Keratinocyte (primary cell): ENCODE data around the gene FSTL3. TPM values are rescaled to one million over a fixed set of nuclear protein-coding genes. Genes with fewer than 3 reads are reported as not detected.

Experiments
- DNase-seq: peaks from one replicate; pipeline ENCODE4 v3.0.0-alpha.2; 2011; ENCODE audit warnings: low read depth, missing footprints, low spot score
- FAIRE-seq: peaks from 2 replicates; lab custom pipeline; 2011; peaks lifted over from hg19 to GRCh38; lab: Jason Lieb, UNC
- H2AFZ ChIP-seq: 2 replicates; pipeline ENCODE4 v1.6.0; 2012; ENCODE audit warnings: low read length, control low read depth, inconsistent platforms; ENCODE audit not compliant: control insufficient read depth
- H3K27ac ChIP-seq: 2 replicates; pipeline ENCODE4 v1.5.1; 2011; ENCODE audit warnings: low read length; ENCODE audit not compliant: control insufficient read depth, insufficient read depth
- H3K27me3 ChIP-seq: 3 replicates; pipeline ENCODE4 v1.6.0; 2011; ENCODE audit warnings: low read length; ENCODE audit not compliant: control insufficient read depth, insufficient read depth; ENCODE audit errors: extremely low read depth
- H3K36me3 ChIP-seq, 2 experiments: 2 replicates in 1 of 2; 3 replicates in 1 of 2; pipeline ENCODE4 v1.5.1; 2011; ENCODE audit warnings: low read length in 2 of 2, mild to moderate bottlenecking in 1 of 2; ENCODE audit not compliant: control insufficient read depth in 2 of 2, insufficient read depth in 2 of 2; ENCODE audit errors: extremely low read depth in 1 of 2
- H3K4me1 ChIP-seq: 3 replicates; pipeline ENCODE4 v1.5.1; 2011; ENCODE audit warnings: low read length; ENCODE audit not compliant: control insufficient read depth, insufficient read depth; ENCODE audit errors: extremely low read depth
- H3K4me2 ChIP-seq: 3 replicates; pipeline ENCODE4 v1.6.0; 2011; ENCODE audit warnings: low read depth, low read length; ENCODE audit not compliant: control insufficient read depth, insufficient read depth; ENCODE audit errors: extremely low read depth
- H3K4me3 ChIP-seq, 3 experiments: fragments of 200-600 bp in 1 of 3; sonication (generic) in 1 of 3; 2 replicates in 2 of 3; 3 replicates in 1 of 3; pipeline ENCODE4 v1.5.1; 2011 to 2016; ENCODE audit warnings: low read length in 3 of 3, mild to moderate bottlenecking in 3 of 3, control low read depth in 2 of 3, inconsistent platforms in 1 of 3, low read depth in 1 of 3, mixed read lengths in 1 of 3, mixed run types in 1 of 3, moderate library complexity in 1 of 3; ENCODE audit not compliant: control insufficient read depth in 2 of 3, insufficient read depth in 2 of 3; ENCODE audit errors: extremely low read depth in 1 of 3
- H3K79me2 ChIP-seq: 2 replicates; pipeline ENCODE4 v1.6.0; 2012; ENCODE audit warnings: low read length; ENCODE audit not compliant: control insufficient read depth, insufficient read depth
- H3K9ac ChIP-seq: 3 replicates; pipeline ENCODE4 v1.6.0; 2011; ENCODE audit warnings: low read length; ENCODE audit not compliant: control insufficient read depth, insufficient read depth; ENCODE audit errors: extremely low read depth
- H3K9me1 ChIP-seq: 3 replicates; pipeline ENCODE4 v1.6.0; 2011; ENCODE audit warnings: low read length; ENCODE audit not compliant: control insufficient read depth, insufficient read depth; ENCODE audit errors: extremely low read depth
- H3K9me3 ChIP-seq: 2 replicates; pipeline ENCODE4 v1.5.1; 2012; ENCODE audit warnings: low read depth, low read length; ENCODE audit not compliant: control insufficient read depth
- H4K20me1 ChIP-seq: 3 replicates; pipeline ENCODE4 v1.6.0; 2011; ENCODE audit warnings: low read length; ENCODE audit not compliant: control insufficient read depth, insufficient read depth; ENCODE audit errors: extremely low read depth
- EZH2 ChIP-seq: IDR thresholded peaks from one replicate; pipeline ENCODE4 v1.6.1; 2012; ENCODE audit warnings: inconsistent platforms, mild to moderate bottlenecking, low read length, moderate library complexity
- dilution Hi-C: fragments of 300-500 bp; cut with MboI; formaldehyde crosslinking; loops from one replicate; pipeline ENCODE4 v1.7.0; 2020; ENCODE audit warnings: low sequenced_read_pairs; ENCODE audit not compliant: extremely low pct_ligation_motif_present
- polyA plus RNA-seq, 5 experiments: library from polyadenylated mRNA; depleted of rRNA in 3 of 5; stranded (reverse) in 3 of 5; stranded (forward) in 1 of 5; unstranded in 1 of 5; fragments of >200 nt; gene quantifications; 1 replicate in 1 of 5; 2 replicates in 3 of 5; 3 replicates in 1 of 5; pipeline versions ENCODE4 v1.2.1 to v1.2.3, GENCODE V29; 2011 to 2012; ENCODE audit warnings: missing spikeins in 2 of 5, low read depth in 1 of 5, low replicate concordance in 1 of 5
- TF ChIP-seq, protein P1 (sequence below), 3 experiments: IDR thresholded peaks in 1 of 3; conservative IDR thresholded peaks in 1 of 3; optimal IDR thresholded peaks in 1 of 3; 2 replicates in 2 of 3; 3 replicates in 1 of 3; pipeline versions ENCODE3 to v1.5.1; 2011; ENCODE audit warnings: low read length in 3 of 3, mild to moderate bottlenecking in 3 of 3, moderate library complexity in 2 of 3, control low read depth in 1 of 3, inconsistent platforms in 1 of 3; ENCODE audit not compliant: insufficient read depth in 2 of 3; ENCODE audit errors: extremely low read depth in 1 of 3

Gene FSTL3
- polyA plus RNA-seq, 1 donor (not counting 4 experiments of a cell fraction or from before 2014, with no cell fraction given) = 54.4 TPM

DNA sequence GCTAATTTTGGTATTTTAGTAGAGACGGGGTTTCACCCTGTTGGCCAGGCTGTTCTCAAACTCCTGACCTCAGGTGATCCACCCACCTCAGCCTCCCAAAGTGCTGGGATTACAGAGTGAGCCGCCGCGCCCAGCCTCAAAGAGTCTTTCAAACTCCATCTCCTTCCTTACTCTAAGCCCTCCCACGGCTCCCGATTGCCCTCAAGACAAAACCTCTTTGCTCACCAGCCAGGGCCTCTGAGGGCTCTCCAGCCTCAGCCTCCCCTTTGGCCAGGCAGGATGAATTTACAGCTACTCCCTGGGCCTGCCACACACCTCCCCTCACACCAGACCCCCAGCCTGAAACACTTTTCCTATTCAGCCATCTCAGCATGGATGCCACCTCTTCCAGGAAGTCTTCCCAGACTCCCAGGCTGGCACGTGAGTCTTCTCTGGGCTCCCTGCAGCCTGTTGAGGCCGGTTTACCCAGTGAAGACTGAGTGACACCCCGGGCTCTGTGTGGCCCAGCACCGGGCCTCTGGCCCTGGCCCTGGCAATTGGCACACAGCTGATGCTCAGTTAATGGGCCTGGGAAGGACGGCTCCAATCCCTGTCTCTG, 11.5 kb downstream of the FSTL3 start:
- no peak overlapping the region for H3K4me2 ChIP-seq

DNA sequence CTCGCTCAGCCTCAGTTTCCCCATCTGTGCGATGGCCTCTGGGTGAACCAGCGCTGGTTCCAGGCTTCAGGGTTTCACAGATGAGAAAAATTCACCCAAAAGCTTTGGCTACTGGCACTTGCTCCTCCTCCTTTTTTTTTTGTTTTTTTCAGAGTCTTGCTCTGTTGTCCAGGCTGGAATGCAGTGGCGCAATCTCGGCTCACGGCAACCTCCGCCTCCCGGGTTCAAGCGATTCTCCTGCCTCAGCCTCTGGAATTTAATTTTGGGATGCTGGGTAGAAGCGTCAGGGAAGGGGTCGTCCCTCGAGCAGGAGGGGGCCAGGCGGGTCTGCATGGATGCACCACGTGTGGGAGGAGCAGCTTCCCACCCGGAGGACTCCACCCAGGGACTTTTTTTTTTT, 12.0 kb downstream of the FSTL3 start:
- H4K20me1 ChIP-seq = no peaks in the 10 kb centered on the region
- dilution Hi-C loops = no loop called here
- no peak overlapping the region for H3K27ac ChIP-seq
- no peaks in the 10 kb centered on the region for H3K27me3 ChIP-seq
- TF ChIP-seq EZH2 = no peak
- TF ChIP-seq, protein P1, sequence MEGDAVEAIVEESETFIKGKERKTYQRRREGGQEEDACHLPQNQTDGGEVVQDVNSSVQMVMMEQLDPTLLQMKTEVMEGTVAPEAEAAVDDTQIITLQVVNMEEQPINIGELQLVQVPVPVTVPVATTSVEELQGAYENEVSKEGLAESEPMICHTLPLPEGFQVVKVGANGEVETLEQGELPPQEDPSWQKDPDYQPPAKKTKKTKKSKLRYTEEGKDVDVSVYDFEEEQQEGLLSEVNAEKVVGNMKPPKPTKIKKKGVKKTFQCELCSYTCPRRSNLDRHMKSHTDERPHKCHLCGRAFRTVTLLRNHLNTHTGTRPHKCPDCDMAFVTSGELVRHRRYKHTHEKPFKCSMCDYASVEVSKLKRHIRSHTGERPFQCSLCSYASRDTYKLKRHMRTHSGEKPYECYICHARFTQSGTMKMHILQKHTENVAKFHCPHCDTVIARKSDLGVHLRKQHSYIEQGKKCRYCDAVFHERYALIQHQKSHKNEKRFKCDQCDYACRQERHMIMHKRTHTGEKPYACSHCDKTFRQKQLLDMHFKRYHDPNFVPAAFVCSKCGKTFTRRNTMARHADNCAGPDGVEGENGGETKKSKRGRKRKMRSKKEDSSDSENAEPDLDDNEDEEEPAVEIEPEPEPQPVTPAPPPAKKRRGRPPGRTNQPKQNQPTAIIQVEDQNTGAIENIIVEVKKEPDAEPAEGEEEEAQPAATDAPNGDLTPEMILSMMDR (optimal IDR thresholded peaks at IDR 0.05 in 1 of 3, IDR thresholded peaks at IDR 0.05 in 1 of 3, conservative IDR thresholded peaks at IDR 0.05 in 1 of 3; ENCODE audit: extremely low read depth in 1 of 3, insufficient read depth in 2 of 3, low read length in 3 of 3) = no peak
- H3K9ac ChIP-seq = no peak overlapping the region
- H3K4me1 ChIP-seq = no peaks in the 10 kb centered on the region
- no peak overlapping the region for H3K4me2 ChIP-seq
- DNase-seq (no peak), FAIRE-seq (no peak)
- H2AFZ ChIP-seq = no peak overlapping the region
- no peaks in the 10 kb centered on the region for H3K79me2 ChIP-seq
- H3K9me3 ChIP-seq = no peaks in the 10 kb centered on the region
- no peaks in the 10 kb centered on the region for H3K36me3 ChIP-seq
- no peaks in the 10 kb centered on the region for H3K9me1 ChIP-seq
- no peak overlapping the region for H3K4me3 ChIP-seq

More for the DNA sequence above, 11.5 kb downstream of the FSTL3 start:
- no peaks in the 10 kb centered on the region for H3K9me3 ChIP-seq
- FAIRE-seq = no peak
- H3K9ac ChIP-seq = no peak overlapping the region
- H4K20me1 ChIP-seq = no peaks in the 10 kb centered on the region
- no peaks in the 10 kb centered on the region for H3K27me3 ChIP-seq
- H3K79me2 ChIP-seq = no peaks in the 10 kb centered on the region
- H2AFZ ChIP-seq = no peak overlapping the region
- no peaks in the 10 kb centered on the region for H3K9me1 ChIP-seq
- TF ChIP-seq, protein P1 (optimal IDR thresholded peaks at IDR 0.05 in 1 of 3, IDR thresholded peaks at IDR 0.05 in 1 of 3, conservative IDR thresholded peaks at IDR 0.05 in 1 of 3; ENCODE audit: extremely low read depth in 1 of 3, insufficient read depth in 2 of 3, low read length in 3 of 3) = no peak
- no peak for TF ChIP-seq EZH2
- dilution Hi-C loops = no loop called here
- H3K27ac ChIP-seq = no peak overlapping the region
- H3K4me1 ChIP-seq = no peaks in the 10 kb centered on the region
- no peak for DNase-seq
- no peaks in the 10 kb centered on the region for H3K36me3 ChIP-seq
- no peak overlapping the region for H3K4me3 ChIP-seq
